ENCODE measurements around the gene ALDH1A2.

The ALDH1A2 gene

GRCh38 chr15:58021332-58022230 is 43.9 kb downstream of the ALDH1A2 start:
- Histone ChIP-seq H3K36me3 (ENCODE audit: insufficient read depth, low read length) (0 out of 2 replicates have a peak, but pooled peaks cover 3% of the 10 kb centered on the region), H3K79me2 (ENCODE audit: control insufficient read depth, insufficient read depth, low read length, unreplicated experiment) (no peaks in the 10 kb centered on the region), H2AFZ (ENCODE audit: low read length, unreplicated experiment) (no peak overlapping the region)

GRCh38 chr15:58019503-58020376 is 45.8 kb downstream of the ALDH1A2 start:
- peaks cover 24% of the 10 kb centered on the region for H3K4me1 ChIP-seq (ENCODE audit: control insufficient read depth, insufficient read depth, low read length, unreplicated experiment)
- peak overlapping the region; percentile 83 for H2AFZ ChIP-seq (ENCODE audit: low read length, unreplicated experiment)
- H3K4me3 ChIP-seq (ENCODE audit: low read depth, low read length) = peak overlapping the region; percentile 29; the same call in 1 of the 2 replicates
- H3K27ac ChIP-seq (ENCODE audit: low read depth, low read length) = peak overlapping the region; percentile 79
- no peaks in the 10 kb centered on the region for H3K79me2 ChIP-seq (ENCODE audit: control insufficient read depth, insufficient read depth, low read length, unreplicated experiment)
- H3K27me3 ChIP-seq (ENCODE audit: insufficient read depth, low read length) = no peaks in the 10 kb centered on the region
- H3K36me3 ChIP-seq (ENCODE audit: insufficient read depth, low read length) = no peaks in the 10 kb centered on the region

More at GRCh38 chr15:58021332-58022230, 43.9 kb downstream of the ALDH1A2 start:
- peaks cover 16% of the 10 kb centered on the region for H3K4me1 ChIP-seq (ENCODE audit: control insufficient read depth, insufficient read depth, low read length, unreplicated experiment)
- H3K27ac ChIP-seq (ENCODE audit: low read depth, low read length) = no peak overlapping the region
- no peaks in the 10 kb centered on the region for H3K27me3 ChIP-seq (ENCODE audit: insufficient read depth, low read length)
- H3K4me3 ChIP-seq (ENCODE audit: low read depth, low read length) = no peak overlapping the region

- H3K36me3 ChIP-seq (ENCODE audit: insufficient read depth, low read length) = no peaks in the 10 kb centered on the region
- no peak overlapping the region for H3K27ac ChIP-seq (ENCODE audit: low read depth, low read length)
- H3K27me3 ChIP-seq (ENCODE audit: insufficient read depth, low read length) = no peaks in the 10 kb centered on the region
- H3K79me2 ChIP-seq (ENCODE audit: control insufficient read depth, insufficient read depth, low read length, unreplicated experiment) = no peaks in the 10 kb centered on the region
- H2AFZ ChIP-seq (ENCODE audit: low read length, unreplicated experiment) = no peak overlapping the region
- no peak overlapping the region for H3K4me3 ChIP-seq (ENCODE audit: low read depth, low read length)
- peaks cover 24% of the 10 kb centered on the region for H3K4me1 ChIP-seq (ENCODE audit: control insufficient read depth, insufficient read depth, low read length, unreplicated experiment)
Observed at GRCh38 chr15:58017869-58018268, 47.6 kb downstream of the ALDH1A2 start.

- H3K79me2 ChIP-seq (ENCODE audit: control insufficient read depth, insufficient read depth, low read length, unreplicated experiment) = no peaks in the 10 kb centered on the region
- no peak overlapping the region for H2AFZ ChIP-seq (ENCODE audit: low read length, unreplicated experiment)
- no peak overlapping the region for H3K4me3 ChIP-seq (ENCODE audit: low read depth, low read length)
- no peak overlapping the region for H3K27ac ChIP-seq (ENCODE audit: low read depth, low read length)
- peaks cover 24% of the 10 kb centered on the region for H3K4me1 ChIP-seq (ENCODE audit: control insufficient read depth, insufficient read depth, low read length, unreplicated experiment)
- H3K27me3 ChIP-seq (ENCODE audit: insufficient read depth, low read length) = no peaks in the 10 kb centered on the region
- H3K36me3 ChIP-seq (ENCODE audit: insufficient read depth, low read length) = no peaks in the 10 kb centered on the region
Observed at GRCh38 chr15:58016581-58017175, 48.8 kb downstream of the ALDH1A2 start.

GRCh38 chr15:58015565-58015964 is 49.9 kb downstream of the ALDH1A2 start:
- no peaks in the 10 kb centered on the region for H3K79me2 ChIP-seq (ENCODE audit: control insufficient read depth, insufficient read depth, low read length, unreplicated experiment)
- H3K4me3 ChIP-seq (ENCODE audit: low read depth, low read length) = no peak overlapping the region
- H3K27ac ChIP-seq (ENCODE audit: low read depth, low read length) = peak overlapping the region; percentile 14; the same call in 1 of the 2 replicates
- no peaks in the 10 kb centered on the region for H3K36me3 ChIP-seq (ENCODE audit: insufficient read depth, low read length)
- no peaks in the 10 kb centered on the region for H3K27me3 ChIP-seq (ENCODE audit: insufficient read depth, low read length)
- peak overlapping the region; percentile 28 for H2AFZ ChIP-seq (ENCODE audit: low read length, unreplicated experiment)
- peaks cover 24% of the 10 kb centered on the region for H3K4me1 ChIP-seq (ENCODE audit: control insufficient read depth, insufficient read depth, low read length, unreplicated experiment)

- Histone ChIP-seq H3K79me2 (ENCODE audit: control insufficient read depth, insufficient read depth, low read length, unreplicated experiment) (no peaks in the 10 kb centered on the region), H3K36me3 (ENCODE audit: insufficient read depth, low read length) (no peaks in the 10 kb centered on the region), H3K4me1 (ENCODE audit: control insufficient read depth, insufficient read depth, low read length, unreplicated experiment) (peaks cover 23% of the 10 kb centered on the region), H3K27ac (ENCODE audit: low read depth, low read length) (no peak overlapping the region), H3K4me3 (ENCODE audit: low read depth, low read length) (no peak overlapping the region), H2AFZ (ENCODE audit: low read length, unreplicated experiment) (no peak overlapping the region), H3K27me3 (ENCODE audit: insufficient read depth, low read length) (no peaks in the 10 kb centered on the region)
Observed at GRCh38 chr15:58014470-58014869, 51.0 kb downstream of the ALDH1A2 start.

- no peak overlapping the region for H2AFZ ChIP-seq (ENCODE audit: low read length, unreplicated experiment)
- H3K4me3 ChIP-seq (ENCODE audit: low read depth, low read length) = no peak overlapping the region
- H3K4me1 ChIP-seq (ENCODE audit: control insufficient read depth, insufficient read depth, low read length, unreplicated experiment) = peaks cover 19% of the 10 kb centered on the region
- H3K27ac ChIP-seq (ENCODE audit: low read depth, low read length) = no peak overlapping the region
- H3K36me3 ChIP-seq (ENCODE audit: insufficient read depth, low read length) = no peaks in the 10 kb centered on the region
- H3K27me3 ChIP-seq (ENCODE audit: insufficient read depth, low read length) = no peaks in the 10 kb centered on the region
- H3K79me2 ChIP-seq (ENCODE audit: control insufficient read depth, insufficient read depth, low read length, unreplicated experiment) = no peaks in the 10 kb centered on the region
Observed at GRCh38 chr15:58014040-58014439, 51.5 kb downstream of the ALDH1A2 start.

- Histone ChIP-seq H2AFZ (ENCODE audit: low read length, unreplicated experiment) (no peak overlapping the region), H3K79me2 (ENCODE audit: control insufficient read depth, insufficient read depth, low read length, unreplicated experiment) (no peaks in the 10 kb centered on the region), H3K27ac (ENCODE audit: low read depth, low read length) (no peak overlapping the region), H3K4me1 (ENCODE audit: control insufficient read depth, insufficient read depth, low read length, unreplicated experiment) (peaks cover 8% of the 10 kb centered on the region), H3K27me3 (ENCODE audit: insufficient read depth, low read length) (no peaks in the 10 kb centered on the region), H3K36me3 (ENCODE audit: insufficient read depth, low read length) (no peaks in the 10 kb centered on the region), H3K4me3 (ENCODE audit: low read depth, low read length) (no peak overlapping the region)
Observed at GRCh38 chr15:58010983-58011382, 54.5 kb downstream of the ALDH1A2 start.

- H3K27ac ChIP-seq (ENCODE audit: low read depth, low read length) = no peak overlapping the region
- no peaks in the 10 kb centered on the region for H3K36me3 ChIP-seq (ENCODE audit: insufficient read depth, low read length)
- H3K27me3 ChIP-seq (ENCODE audit: insufficient read depth, low read length) = no peaks in the 10 kb centered on the region
- H3K79me2 ChIP-seq (ENCODE audit: control insufficient read depth, insufficient read depth, low read length, unreplicated experiment) = no peaks in the 10 kb centered on the region
- H2AFZ ChIP-seq (ENCODE audit: low read length, unreplicated experiment) = no peak overlapping the region
- H3K4me1 ChIP-seq (ENCODE audit: control insufficient read depth, insufficient read depth, low read length, unreplicated experiment) = no peaks in the 10 kb centered on the region
- H3K4me3 ChIP-seq (ENCODE audit: low read depth, low read length) = no peak overlapping the region
Observed at GRCh38 chr15:58003810-58004209, 61.7 kb downstream of the ALDH1A2 start.

- H3K36me3 ChIP-seq (ENCODE audit: insufficient read depth, low read length) = no peaks in the 10 kb centered on the region
- peaks cover 4% of the 10 kb centered on the region; the same call in 1 of the 2 replicates for H3K27me3 ChIP-seq (ENCODE audit: insufficient read depth, low read length)
- H3K79me2 ChIP-seq (ENCODE audit: control insufficient read depth, insufficient read depth, low read length, unreplicated experiment) = no peaks in the 10 kb centered on the region
- H2AFZ ChIP-seq (ENCODE audit: low read length, unreplicated experiment) = no peak overlapping the region
- no peaks in the 10 kb centered on the region for H3K4me1 ChIP-seq (ENCODE audit: control insufficient read depth, insufficient read depth, low read length, unreplicated experiment)
- H3K27ac ChIP-seq (ENCODE audit: low read depth, low read length) = no peak overlapping the region
- H3K4me3 ChIP-seq (ENCODE audit: low read depth, low read length) = no peak overlapping the region
Observed at GRCh38 chr15:58002338-58003126, 63.0 kb downstream of the ALDH1A2 start.
